Smooth muscle cell of the pulmonary artery (primary cell): ENCODE measurements around the gene HOXA13. TPM values are rescaled to one million over a fixed set of nuclear protein-coding genes. Genes with fewer than 3 reads are reported as not detected.

Experiments
- total RNA-seq: library from RNA; depleted of rRNA; stranded (reverse); fragments of >200 nt; gene quantifications from 2 replicates; pipeline ENCODE4 v1.2.3, GENCODE V29; 2014

The HOXA13 gene
- total RNA-seq, result not detected in 2 replicates

DNA sequence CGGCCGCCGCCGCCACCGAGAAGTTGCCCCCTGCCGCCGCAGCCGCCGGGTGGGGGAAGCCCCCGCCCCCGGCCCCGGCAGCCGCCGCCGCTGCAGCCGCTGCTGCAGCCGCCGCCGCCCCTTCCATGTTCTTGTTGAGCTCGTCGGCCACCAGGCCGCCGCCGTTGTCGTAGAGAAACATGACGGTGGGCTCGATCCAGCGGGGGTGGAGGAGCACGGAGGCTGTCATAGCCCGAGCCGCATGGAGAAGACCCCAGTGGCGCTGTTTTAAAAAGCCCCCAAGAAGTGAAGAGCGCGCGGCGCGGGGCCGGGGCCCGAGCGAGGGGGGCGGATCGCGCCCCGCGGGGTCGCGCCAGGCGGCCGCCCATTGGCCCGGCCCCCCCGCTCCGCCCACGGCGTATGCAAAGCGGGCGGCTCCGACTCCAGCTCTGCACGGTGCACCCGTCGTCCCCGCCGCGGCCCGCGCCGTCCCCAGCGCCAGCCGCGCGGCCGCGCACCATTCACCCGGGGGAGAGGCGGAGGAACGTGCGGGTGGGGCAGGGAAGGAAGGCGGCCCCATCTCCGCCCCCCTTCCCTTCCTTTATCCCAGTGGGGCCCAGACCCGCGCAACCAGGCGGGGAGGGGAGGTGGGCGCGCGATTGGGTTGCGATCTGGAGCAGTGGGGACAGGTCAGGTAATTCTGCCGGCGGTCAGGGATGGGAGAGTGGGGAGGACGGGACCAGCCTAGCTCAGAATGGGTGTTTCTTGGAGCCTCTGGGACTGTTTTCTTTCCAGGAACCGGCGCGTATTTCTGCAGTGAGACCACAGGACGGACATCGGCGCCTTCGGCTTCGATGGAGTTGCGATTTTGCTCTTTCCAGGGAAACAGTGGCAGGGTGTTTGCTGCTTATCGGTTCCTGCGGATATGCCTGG lies at the start of gene HOXA13:
Gene HOXA13 (minus strand): TSS at position 243 of the 912 bp plus-strand sequence. CDS start 14 bp downstream, at position 229.

DNA sequence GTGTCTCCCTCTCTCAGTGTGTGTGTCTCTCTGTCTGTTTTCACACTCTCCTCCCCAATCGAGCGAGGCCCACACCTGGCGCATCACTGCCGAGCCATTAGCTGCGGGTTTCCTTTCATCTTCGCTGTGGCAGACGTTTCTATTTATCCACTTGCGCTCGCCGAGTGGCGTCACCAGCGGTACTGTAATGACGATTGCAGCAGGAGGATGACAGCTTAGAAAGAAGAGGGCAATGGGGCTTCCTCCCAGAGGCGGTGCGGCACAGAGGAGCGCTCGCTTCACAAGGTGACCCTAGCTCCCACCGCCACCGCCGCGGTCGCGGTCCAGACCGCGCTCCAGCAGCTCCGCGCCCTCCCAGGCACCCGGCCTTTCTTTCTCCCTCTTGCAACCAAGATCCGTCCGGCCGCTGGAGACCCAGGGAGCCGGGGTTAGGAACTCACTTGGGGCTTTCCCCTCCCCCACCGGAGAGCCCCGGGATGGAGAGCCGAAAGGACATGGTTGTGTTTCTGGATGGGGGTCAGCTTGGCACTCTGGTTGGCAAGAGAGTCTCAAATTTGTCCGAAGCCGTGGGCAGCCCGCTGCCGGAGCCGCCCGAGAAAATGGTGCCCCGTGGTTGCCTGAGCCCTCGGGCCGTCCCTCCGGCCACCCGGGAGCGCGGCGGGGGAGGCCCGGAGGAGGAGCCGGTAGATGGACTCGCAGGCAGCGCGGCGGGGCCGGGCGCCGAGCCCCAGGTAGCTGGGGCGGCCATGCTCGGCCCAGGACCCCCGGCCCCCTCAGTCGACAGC lies 42.9 kb upstream of the HOXA13 start, which contains the start of gene EVX1:
Gene EVX1 (plus strand): TSS at position 248 of the 785 bp plus-strand sequence. CDS start 229 bp downstream, at position 477.

GRCh38 chr7:27185013-27185853 lies 14.7 kb downstream of the HOXA13 start, which contains the start of gene HOXA11:
Gene HOXA11 (minus strand): TSS chr7:27185232. CDS start chr7:27185144, 88 bp downstream.

GRCh38 chr7:27173956-27174873 lies 25.7 kb downstream of the HOXA13 start, which contains the start of gene HOXA10:
Gene HOXA10 (minus strand): TSS chr7:27174320. CDS start chr7:27174306, 14 bp downstream.

GRCh38 chr7:27165089-27165995 lies 34.5 kb downstream of the HOXA13 start, which contains the start of gene HOXA9:
Gene HOXA9 (minus strand): TSS chr7:27165537. CDS start chr7:27165457, 80 bp downstream.

DNA sequence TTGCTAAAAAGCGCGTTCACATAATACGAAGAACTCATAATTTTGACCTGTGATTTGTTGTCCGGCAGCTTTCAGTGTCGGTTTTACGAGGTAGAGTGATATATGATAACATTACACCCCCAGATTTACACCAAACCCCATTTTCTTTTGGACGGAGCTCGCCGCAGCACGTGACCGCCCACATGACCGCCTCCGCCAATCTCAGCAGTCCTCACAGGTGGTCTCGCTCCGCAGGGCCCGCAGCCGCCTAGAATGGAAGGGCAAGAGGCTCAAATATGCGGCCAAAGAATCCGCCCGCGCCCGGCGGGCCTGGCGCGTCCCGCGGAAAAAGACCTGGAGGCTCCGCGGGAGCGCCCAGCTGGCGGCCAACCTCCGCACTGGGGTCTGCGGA lies 43.4 kb downstream of the HOXA13 start, which contains the start of gene HOXA7:
Gene HOXA7 (minus strand): TSS at position 168 of the 391 bp plus-strand sequence. CDS start 130 bp downstream, at position 38.

GRCh38 chr7:27151931-27152815 lies 47.7 kb downstream of the HOXA13 start, which contains the start of gene HOXA3:
Gene HOXA3 (minus strand): TSS chr7:27152583. CDS start chr7:27110640, 41,943 bp downstream.

GRCh38 chr7:27147199-27148030 lies 52.5 kb downstream of the HOXA13 start, which contains the start of gene HOXA6:
Gene HOXA6 (minus strand): TSS chr7:27147774. CDS start chr7:27147749, 25 bp downstream.

Other genes starting within 250 kb of the HOXA13 start
- gene HOXA1, start 104.1 kb downstream of the HOXA13 start, total RNA-seq, result 0.20 and 0.52 TPM in 2 replicates
- gene HOXA2, start 97.4 kb downstream of the HOXA13 start, total RNA-seq, result 1.2 and 1.4 TPM in 2 replicates
- gene HOXA4, start 69.3 kb downstream of the HOXA13 start, total RNA-seq, result 0.59 and 2.0 TPM in 2 replicates
- gene HOXA5, start 56.4 kb downstream of the HOXA13 start, total RNA-seq, result 1.2 and 5.1 TPM in 2 replicates
- 1.4 TPM in 1 of 2 replicates, not detected in the other for gene HOXA6, start 52.3 kb downstream of the HOXA13 start, total RNA-seq
- gene HOXA3, start 47.5 kb downstream of the HOXA13 start, total RNA-seq, result 4.4 and 5.8 TPM in 2 replicates
- 0.13 TPM in 1 of 2 replicates, not detected in the other for gene HOXA7, start 43.4 kb downstream of the HOXA13 start, total RNA-seq
- gene HOXA9, start 34.6 kb downstream of the HOXA13 start, total RNA-seq, result 0.33 TPM in 1 of 2 replicates, not detected in the other
- 0.78 TPM in 1 of 2 replicates, not detected in the other for gene HOXA10, start 25.8 kb downstream of the HOXA13 start, total RNA-seq
- 0.13 TPM in 1 of 2 replicates, not detected in the other for gene HOXA11, start 14.9 kb downstream of the HOXA13 start, total RNA-seq
- gene EVX1, start 42.7 kb upstream of the HOXA13 start, total RNA-seq, result not detected in 2 replicates